Skeletal muscle satellite cell (primary cell): ENCODE results near the gene SSX7. TPM values are rescaled to one million over a fixed set of nuclear protein-coding genes. Genes with fewer than 3 reads are reported as not detected.

ENCODE experiments used
- small RNA-seq: library from RNA; depleted of rRNA; stranded (forward); fragments of <200 nt; gene quantifications from one replicate; pipeline ENCODE3, GENCODE V24; 2012

The SSX7 gene

Small RNA genes within 50 kb of the gene (small RNA-seq; reads per million reads assigned to genes)
- gene AL450023.3 (not detected), gene RNA5SP504 (not detected)
